Activated T-helper 9 cell treated with anti-CD3 and anti-CD28 coated beads, Interleukin-2, amount 50 U/mL, for 16 hours (primary cell): Measurements from ENCODE around the gene TMEM138.
"Not testable (repeated sequence)": the region's sequence is repeated elsewhere in the genome, so short reads cannot be mapped to it uniquely, and the experiment has no call there.

Experiments
- DNase-seq: peaks from one replicate; pipeline ENCODE4 v3.0.0-alpha.2; 2020; ENCODE audit warnings: low read depth

TMEM138 gene

GRCh38 chr11:61367406-61367805, 5.2 kb downstream of the TMEM138 start:
- DNase-seq: no peak

GRCh38 chr11:61368646-61369045, 6.5 kb downstream of the TMEM138 start:
- no peak for DNase-seq

GRCh38 chr11:61369372-61370348, 7.5 kb downstream of the TMEM138 start:
- DNase-seq: no peak

- no peak for DNase-seq
These were observed 8.3 kb downstream of the TMEM138 start for GRCh38 chr11:61370349-61371005.

- no peak for DNase-seq
These were observed 10.7 kb downstream of the TMEM138 start for GRCh38 chr11:61372659-61373420.

GRCh38 chr11:61375761-61376108, 13.6 kb downstream of the TMEM138 start:
- DNase-seq: no peak

GRCh38 chr11:61377461-61378160, 15.4 kb downstream of the TMEM138 start:
- no peak for DNase-seq

GRCh38 chr11:61378713-61379313, 16.6 kb downstream of the TMEM138 start:
- no peak for DNase-seq

- no peak for DNase-seq
These were observed 18.7 kb downstream of the TMEM138 start for GRCh38 chr11:61380884-61381283.

- DNase-seq: not testable (repeated sequence)
These were observed 21.7 kb downstream of the TMEM138 start for GRCh38 chr11:61383859-61384258.

GRCh38 chr11:61384271-61385242, 22.4 kb downstream of the TMEM138 start:
- DNase-seq: no peak

- DNase-seq: no peak
These were observed 28.0 kb downstream of the TMEM138 start for GRCh38 chr11:61390161-61390560.

- DNase-seq: no peak
These were observed 30.9 kb downstream of the TMEM138 start for GRCh38 chr11:61392981-61393595.

GRCh38 chr11:61401173-61401572, 39.0 kb downstream of the TMEM138 start:
- no peak for DNase-seq

GRCh38 chr11:61401573-61401972, 39.4 kb downstream of the TMEM138 start:
- no peak for DNase-seq

GRCh38 chr11:61403658-61404057, 41.5 kb downstream of the TMEM138 start:
- no peak for DNase-seq

GRCh38 chr11:61404103-61404502, 41.9 kb downstream of the TMEM138 start:
- no peak for DNase-seq

GRCh38 chr11:61404641-61405040, 42.5 kb downstream of the TMEM138 start:
- DNase-seq: no peak

GRCh38 chr11:61406067-61406466, 43.9 kb downstream of the TMEM138 start:
- DNase-seq: no peak
